ACHN (cell line): ENCODE data around the gene LRRC18.

Experiments used
- DNase-seq: peaks from one replicate; pipeline ENCODE4 v3.0.0-alpha.2; 2015
- in situ Hi-C: cut with HindIII; loops from 2 replicates; pipeline ENCODE4 v1.10.0; 2017; ENCODE audit warnings: low sequenced_read_pairs, low pct_ligation_motif_present, low pct_unique_long_range_greater_than_20kb

Gene LRRC18

DNA sequence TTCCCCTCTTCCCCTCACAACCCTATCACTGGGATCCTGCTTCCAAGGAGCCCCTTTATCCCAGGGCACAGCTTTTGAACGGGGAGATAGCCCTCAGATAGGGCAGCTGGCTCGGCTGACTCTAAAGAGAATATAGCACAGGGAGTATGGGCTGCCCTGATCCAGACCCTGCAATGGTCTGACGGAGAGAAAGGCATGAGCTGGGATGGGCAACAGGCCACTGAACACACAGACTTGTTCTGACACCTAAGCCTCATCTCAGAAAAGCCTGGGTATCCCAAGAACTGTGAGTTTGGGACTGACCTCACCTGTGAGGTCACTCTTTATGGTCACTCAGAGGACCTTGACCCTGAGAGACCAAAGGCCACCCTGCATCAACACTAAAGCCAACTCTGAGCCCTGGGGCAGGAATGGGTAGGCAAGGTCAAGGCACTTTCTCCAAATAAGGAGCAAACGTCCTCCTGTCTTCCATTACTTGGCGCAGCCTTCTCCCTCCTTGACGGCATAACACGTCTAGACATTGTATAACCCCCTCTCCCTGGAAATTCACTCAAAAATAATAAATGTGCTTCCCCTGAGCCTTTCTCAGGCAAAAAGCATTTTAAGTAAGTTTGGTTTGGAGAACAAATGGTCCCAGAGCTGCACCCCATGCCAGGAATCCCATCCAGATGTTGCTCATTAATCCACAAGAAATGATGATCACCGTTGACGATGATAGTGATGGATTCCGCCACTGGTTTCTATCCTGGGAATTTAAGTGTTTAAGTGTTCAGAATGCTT lies 8.2 kb upstream of the LRRC18 start:
- in situ Hi-C loops: no loop called here
- DNase-seq: no peak

DNA sequence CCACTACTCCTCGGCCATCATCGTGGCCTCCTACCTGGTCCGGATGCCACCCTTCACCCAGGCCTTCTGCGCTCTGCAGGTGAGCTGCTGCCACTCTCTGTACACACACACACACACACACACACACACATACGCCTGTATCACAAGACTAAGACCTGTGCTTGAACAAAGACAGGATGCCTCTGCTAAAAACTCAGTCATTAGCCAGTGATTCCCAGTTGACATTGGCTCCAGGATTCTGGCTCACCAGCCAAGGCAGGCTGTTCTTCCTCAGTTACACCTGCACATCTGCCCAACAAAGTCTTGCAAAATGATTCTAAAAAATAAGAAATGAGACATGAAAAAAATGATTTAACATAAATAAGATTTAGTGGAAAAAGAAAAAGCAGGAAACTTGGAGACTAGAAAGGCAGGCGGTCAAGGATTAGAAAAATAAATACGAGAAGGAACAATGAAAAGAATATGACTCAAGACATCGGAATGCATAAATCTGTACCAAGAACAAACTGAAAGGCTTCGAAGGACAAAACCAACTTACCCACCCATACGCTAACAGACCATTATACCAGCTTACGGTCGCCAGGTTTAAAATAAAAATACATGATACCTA lies 7.4 kb upstream of the LRRC18 start:
- in situ Hi-C loops: no loop called here
- no peak for DNase-seq

DNA sequence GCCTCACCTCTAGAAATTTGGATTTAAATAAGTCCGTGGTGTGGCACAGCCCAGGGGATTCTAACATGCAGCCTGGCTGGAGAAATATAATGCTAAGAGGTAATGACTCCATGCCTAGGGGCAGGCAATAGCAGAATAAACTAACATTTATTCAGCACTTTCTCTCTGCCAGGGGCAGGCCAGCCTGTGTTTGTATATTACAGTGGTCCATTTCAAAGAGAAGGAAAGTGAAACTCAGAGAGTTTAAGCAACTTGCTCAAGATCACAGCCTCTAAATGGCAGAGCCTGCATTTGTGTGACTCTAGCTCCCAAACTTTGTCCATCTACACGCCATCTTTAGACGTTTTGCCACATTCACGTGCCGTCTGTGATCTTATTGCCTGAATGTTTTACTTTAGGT lies 6.7 kb upstream of the LRRC18 start:
- in situ Hi-C loops: no loop called here
- no peak for DNase-seq

- no peak for DNase-seq
- in situ Hi-C loops: no loop called here
Measured at GRCh38 chr10:48945441-48946130, 5.9 kb upstream of the LRRC18 start.

- in situ Hi-C loops: no loop called here
- no peak for DNase-seq
Measured at GRCh38 chr10:48944171-48944570, 4.5 kb upstream of the LRRC18 start.

DNA sequence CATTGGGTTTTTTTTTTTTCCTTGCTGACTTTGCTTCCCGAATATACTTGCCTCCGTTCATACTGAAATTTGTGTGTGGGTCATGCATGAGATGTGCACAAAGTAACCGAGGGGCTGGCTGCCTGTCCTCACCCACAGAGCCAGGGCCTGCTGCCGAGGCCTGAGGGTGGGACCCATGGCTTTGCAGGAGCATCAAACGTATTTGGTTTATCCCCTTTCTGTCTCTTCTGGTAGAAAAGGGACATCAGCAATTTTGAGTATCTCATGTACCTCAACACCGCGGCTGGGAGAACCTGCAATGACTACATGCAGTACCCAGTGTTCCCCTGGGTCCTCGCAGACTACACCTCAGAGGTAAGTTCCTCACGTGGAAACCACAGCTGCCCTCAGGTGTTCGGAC lies 3.5 kb upstream of the LRRC18 start:
- DNase-seq: no peak
- in situ Hi-C loops: no loop called here

DNA sequence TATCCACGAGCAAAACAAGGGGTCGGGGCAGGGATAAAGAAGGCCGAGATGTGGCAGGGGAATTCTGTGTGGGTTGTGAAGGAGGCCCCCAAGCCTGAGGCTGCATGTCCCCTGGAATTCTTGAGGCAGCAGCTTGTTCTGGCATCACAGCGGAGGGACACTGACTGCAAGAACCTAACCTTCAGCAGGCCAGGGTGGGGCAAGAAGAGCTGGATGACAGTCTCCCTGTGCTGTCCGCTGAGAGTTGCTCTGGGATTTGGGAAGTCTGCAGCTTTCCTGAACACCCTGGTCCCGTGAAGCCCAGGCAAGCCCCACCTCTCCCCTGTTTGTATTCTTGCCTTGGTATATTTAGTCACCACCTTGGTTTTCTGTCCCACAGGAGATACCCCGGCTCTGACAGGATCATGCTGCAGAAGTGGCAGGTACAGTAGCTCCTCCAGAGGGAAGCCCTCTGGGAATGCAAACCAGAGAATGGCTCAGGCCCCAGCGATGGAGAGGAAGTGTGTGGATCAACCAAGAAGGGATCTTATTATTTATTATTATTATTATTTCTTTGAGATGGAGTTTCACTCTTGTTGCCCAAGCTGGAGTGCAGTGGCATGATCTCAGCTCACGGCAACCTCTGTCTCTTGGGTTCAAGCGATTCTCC lies 1.9 kb upstream of the LRRC18 start:
- in situ Hi-C loops: no loop called here
- DNase-seq: no peak

GRCh38 chr10:48940958-48941357 lies 1.3 kb upstream of the LRRC18 start:
- in situ Hi-C loops: no loop called here
- no peak for DNase-seq

GRCh38 chr10:48940372-48940771 lies 732 bp upstream of the LRRC18 start:
- in situ Hi-C loops: no loop called here
- DNase-seq: no peak

DNA sequence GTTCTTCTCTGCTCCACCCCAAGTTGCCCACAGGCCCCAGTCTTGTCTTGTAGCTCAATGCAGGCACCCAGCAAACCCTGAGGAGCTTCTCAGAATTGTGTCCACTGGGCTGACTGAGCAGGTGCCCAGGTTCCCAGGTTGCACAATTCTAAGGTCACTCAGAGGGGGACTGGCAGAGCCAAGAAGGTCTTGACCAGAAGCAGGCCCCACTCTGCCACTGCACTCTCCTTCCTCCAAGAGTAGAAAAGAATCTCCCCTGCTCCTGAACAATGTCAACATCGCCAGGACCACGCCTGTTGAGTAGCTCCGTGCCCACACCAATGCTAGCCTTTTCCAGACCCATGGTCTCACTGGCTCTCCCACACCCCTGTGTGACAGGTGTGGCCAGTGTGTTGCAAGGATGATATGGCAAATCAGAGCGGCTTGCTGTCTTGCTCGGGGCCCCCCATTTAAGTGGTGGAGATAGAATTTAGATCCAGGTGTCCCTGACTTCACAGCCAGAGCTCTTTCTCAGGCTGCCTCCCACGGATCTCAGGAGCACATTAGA lies 577 bp downstream of the LRRC18 start:
- in situ Hi-C loops: no loop called here
- no peak for DNase-seq

- no peak for DNase-seq
- in situ Hi-C loops: no loop called here
Measured at GRCh38 chr10:48938281-48938680, 1.4 kb downstream of the LRRC18 start.

- DNase-seq: no peak
- in situ Hi-C loops: no loop called here
Measured at GRCh38 chr10:48937796-48938195, 1.8 kb downstream of the LRRC18 start.

GRCh38 chr10:48935577-48935976 lies 4.1 kb downstream of the LRRC18 start:
- in situ Hi-C loops: no loop called here
- DNase-seq: no peak

DNA sequence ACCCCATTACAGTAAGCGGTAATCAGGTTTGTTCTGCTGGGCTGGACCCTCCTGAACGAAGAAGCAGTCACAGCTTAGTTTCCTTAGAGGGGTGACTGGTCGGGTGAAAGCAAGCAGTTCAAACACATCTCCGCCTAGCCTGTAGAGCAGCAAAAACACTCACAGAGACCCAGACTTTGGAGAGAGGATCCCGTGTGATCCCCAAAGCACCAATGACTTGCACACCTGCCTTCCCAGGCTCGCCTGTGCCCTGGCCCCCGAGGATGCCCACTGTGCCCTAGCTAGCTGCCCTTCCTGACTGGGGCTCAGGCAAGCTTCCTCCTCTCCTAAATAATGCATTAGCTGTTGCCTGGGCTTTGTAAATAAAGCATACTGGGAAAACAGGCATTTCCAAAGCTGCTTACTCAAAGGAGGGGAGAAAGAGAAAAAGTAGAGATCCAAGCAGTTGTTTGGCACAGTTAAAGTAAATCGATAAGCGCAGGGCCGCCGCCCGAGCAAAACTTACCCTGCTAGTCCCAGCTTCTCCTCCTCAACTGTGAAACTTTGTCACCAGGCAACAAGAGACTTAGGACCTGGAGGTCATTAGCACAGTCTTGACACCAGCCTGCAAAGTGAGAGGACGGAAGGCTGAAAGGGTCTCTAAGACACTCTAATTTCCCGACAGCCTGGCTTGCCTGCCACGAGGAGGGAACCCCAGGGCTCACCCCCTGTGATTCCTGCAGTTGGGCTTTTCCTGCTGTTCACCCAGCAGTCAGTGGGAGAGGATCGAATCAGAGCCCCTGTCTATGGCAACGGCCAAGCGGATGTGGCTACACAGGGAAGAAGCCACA lies 4.8 kb downstream of the LRRC18 start:
- in situ Hi-C loops: no loop called here

GRCh38 chr10:48932831-48933664 lies 6.6 kb downstream of the LRRC18 start:
- in situ Hi-C loops: no loop called here
- no peak for DNase-seq

More for the DNA sequence above, 4.8 kb downstream of the LRRC18 start:
- no peak for DNase-seq

DNA sequence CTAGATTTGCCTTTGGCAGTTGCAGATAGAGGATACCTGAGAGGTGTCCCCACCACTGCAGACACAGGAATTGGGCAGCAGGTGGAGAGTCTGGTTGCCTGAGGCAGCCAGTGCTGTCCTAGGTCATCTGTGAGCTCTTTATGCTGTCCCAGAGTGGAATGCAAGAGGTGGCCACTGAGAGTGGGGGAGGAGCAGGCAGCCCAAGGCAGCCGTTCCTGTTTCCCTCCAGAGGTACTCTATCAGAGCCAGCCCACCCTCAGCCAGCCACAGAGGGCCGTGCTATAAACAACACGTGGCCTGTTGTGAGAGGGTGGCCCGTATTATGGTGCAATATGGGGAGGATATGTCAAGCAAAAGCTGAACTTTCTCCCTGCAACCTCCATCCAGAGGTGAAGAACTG lies 8.5 kb downstream of the LRRC18 start:
- in situ Hi-C loops: no loop called here
- no peak for DNase-seq

DNA sequence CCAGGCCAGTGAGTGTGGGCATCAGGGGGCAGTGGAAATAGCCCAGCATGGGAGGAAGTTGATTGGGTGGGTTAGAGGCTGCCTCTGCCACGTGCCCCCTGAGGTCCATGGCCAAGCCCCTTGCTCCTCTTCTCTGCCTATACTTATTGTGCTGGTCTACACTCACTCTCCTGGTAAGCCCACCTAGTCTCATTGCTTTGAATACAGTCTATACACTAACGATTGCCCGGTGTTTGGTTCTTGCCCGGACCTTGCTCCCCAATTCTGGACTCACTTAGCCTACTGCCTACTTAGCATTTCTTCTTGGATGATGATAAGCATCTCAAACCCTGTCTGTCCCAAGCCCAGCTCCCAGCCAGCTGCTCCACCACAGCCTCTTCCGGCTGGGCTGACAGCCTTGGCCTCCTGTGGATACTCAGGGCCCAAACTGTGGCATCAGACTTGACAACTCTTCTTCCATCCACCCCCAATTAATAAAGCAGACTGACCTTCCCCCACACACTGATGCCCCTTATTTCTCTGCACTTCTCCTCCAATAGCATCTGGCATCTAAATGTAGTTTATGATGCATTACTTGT lies 10.1 kb downstream of the LRRC18 start:
- in situ Hi-C loops: no loop called here
- DNase-seq: no peak
